ENCODE data around the gene NEK2.
"Not testable (repeated sequence)": the region's sequence is repeated elsewhere in the genome, so short reads cannot be mapped to it uniquely, and the experiment has no call there.

The NEK2 gene

GRCh38 chr1:211638689-211639101 is 36.7 kb downstream of the NEK2 start:
- no peaks in the 10 kb centered on the region for H3K36me3 ChIP-seq (ENCODE audit: low read length)
- H3K9me2 ChIP-seq (replicated peaks; ENCODE audit: insufficient read depth, low read length), result no peaks in the 10 kb centered on the region
- H3F3A ChIP-seq (ENCODE audit: insufficient read depth), result no peaks in the 10 kb centered on the region
- no peak overlapping the region for H3K27ac ChIP-seq (ENCODE audit: low read depth, low read length)
- no peak overlapping the region for H3K9ac ChIP-seq (ENCODE audit: low read length)
- H3K4me2 ChIP-seq (ENCODE audit: low read depth, low read length, poor library complexity, severe bottlenecking), result no peak overlapping the region
- H4K20me1 ChIP-seq (ENCODE audit: low read depth, low read length), result no peaks in the 10 kb centered on the region
- no peak overlapping the region for H3K4me3 ChIP-seq (ENCODE audit: insufficient read depth, low read length, poor library complexity, severe bottlenecking)
- no peaks in the 10 kb centered on the region for H3K79me2 ChIP-seq (ENCODE audit: insufficient read depth, low read length)
- H3K9me3 ChIP-seq (ENCODE audit: insufficient read depth, low read length), result no peaks in the 10 kb centered on the region
- no peak overlapping the region for H2AFZ ChIP-seq (ENCODE audit: low read depth, low read length, severe bottlenecking)
- no peak for TF ChIP-seq EZH2phosphoT487 (conservative IDR thresholded peaks at IDR 0.05; ENCODE audit: low read length)
- no peak for TF ChIP-seq CTCF (IDR thresholded peaks at IDR 0.05; ENCODE audit: insufficient read depth, low read length, poor library complexity, severe bottlenecking)
- H3K27me3 ChIP-seq (ENCODE audit: low read length), result no peaks in the 10 kb centered on the region

GRCh38 chr1:211638246-211638645 is 37.2 kb downstream of the NEK2 start:
- H3K27me3 ChIP-seq (ENCODE audit: low read length), result no peaks in the 10 kb centered on the region
- no peaks in the 10 kb centered on the region for H3K9me3 ChIP-seq (ENCODE audit: insufficient read depth, low read length)
- no peaks in the 10 kb centered on the region for H3K36me3 ChIP-seq (ENCODE audit: low read length)
- no peaks in the 10 kb centered on the region for H3F3A ChIP-seq (ENCODE audit: insufficient read depth)
- H3K9ac ChIP-seq (ENCODE audit: low read length), result no peak overlapping the region
- TF ChIP-seq EZH2phosphoT487 (conservative IDR thresholded peaks at IDR 0.05; ENCODE audit: low read length) (no peak), CTCF (IDR thresholded peaks at IDR 0.05; ENCODE audit: insufficient read depth, low read length, poor library complexity, severe bottlenecking) (no peak)
- H3K79me2 ChIP-seq (ENCODE audit: insufficient read depth, low read length), result no peaks in the 10 kb centered on the region
- no peaks in the 10 kb centered on the region for H4K20me1 ChIP-seq (ENCODE audit: low read depth, low read length)
- no peak overlapping the region for H3K4me3 ChIP-seq (ENCODE audit: insufficient read depth, low read length, poor library complexity, severe bottlenecking)
- H3K4me2 ChIP-seq (ENCODE audit: low read depth, low read length, poor library complexity, severe bottlenecking), result no peak overlapping the region
- H3K27ac ChIP-seq (ENCODE audit: low read depth, low read length), result no peak overlapping the region
- H3K9me2 ChIP-seq (replicated peaks; ENCODE audit: insufficient read depth, low read length), result no peaks in the 10 kb centered on the region
- H2AFZ ChIP-seq (ENCODE audit: low read depth, low read length, severe bottlenecking), result no peak overlapping the region

GRCh38 chr1:211637066-211637465 is 38.4 kb downstream of the NEK2 start:
- no peak overlapping the region for H3K4me2 ChIP-seq (ENCODE audit: low read depth, low read length, poor library complexity, severe bottlenecking)
- H3F3A ChIP-seq (ENCODE audit: insufficient read depth), result no peaks in the 10 kb centered on the region
- H3K9me2 ChIP-seq (replicated peaks; ENCODE audit: insufficient read depth, low read length), result no peaks in the 10 kb centered on the region
- no peaks in the 10 kb centered on the region for H3K36me3 ChIP-seq (ENCODE audit: low read length)
- no peak for TF ChIP-seq CTCF (IDR thresholded peaks at IDR 0.05; ENCODE audit: insufficient read depth, low read length, poor library complexity, severe bottlenecking)
- no peaks in the 10 kb centered on the region for H4K20me1 ChIP-seq (ENCODE audit: low read depth, low read length)
- H3K27me3 ChIP-seq (ENCODE audit: low read length), result no peaks in the 10 kb centered on the region
- H3K79me2 ChIP-seq (ENCODE audit: insufficient read depth, low read length), result no peaks in the 10 kb centered on the region
- H3K9ac ChIP-seq (ENCODE audit: low read length), result no peak overlapping the region
- no peak overlapping the region for H3K4me3 ChIP-seq (ENCODE audit: insufficient read depth, low read length, poor library complexity, severe bottlenecking)
- no peaks in the 10 kb centered on the region for H3K9me3 ChIP-seq (ENCODE audit: insufficient read depth, low read length)
- no peak overlapping the region for H3K27ac ChIP-seq (ENCODE audit: low read depth, low read length)
- no peak overlapping the region for H2AFZ ChIP-seq (ENCODE audit: low read depth, low read length, severe bottlenecking)

- H3K27me3 ChIP-seq (ENCODE audit: low read length); H3K9me3 ChIP-seq (ENCODE audit: insufficient read depth, low read length); H3K4me2 ChIP-seq (ENCODE audit: low read depth, low read length, poor library complexity, severe bottlenecking); H3K4me3 ChIP-seq (ENCODE audit: insufficient read depth, low read length, poor library complexity, severe bottlenecking); H3K36me3 ChIP-seq (ENCODE audit: low read length); H3K79me2 ChIP-seq (ENCODE audit: insufficient read depth, low read length); H3K27ac ChIP-seq (ENCODE audit: low read depth, low read length); H2AFZ ChIP-seq (ENCODE audit: low read depth, low read length, severe bottlenecking); H4K20me1 ChIP-seq (ENCODE audit: low read depth, low read length); H3K9ac ChIP-seq (ENCODE audit: low read length); H3F3A ChIP-seq (ENCODE audit: insufficient read depth); H3K9me2 ChIP-seq (replicated peaks; ENCODE audit: insufficient read depth, low read length): not testable (repeated sequence)
Measured at GRCh38 chr1:211636575-211637029, 38.8 kb downstream of the NEK2 start.

All from SU-DHL-6 (cell line).